Astrocyte of the cerebellum (primary cell): ENCODE measurements around the gene RMND5A.
A peak's percentile ranks its signal among the peaks of the same experiment; 100 is the strongest.
"Not testable (repeated sequence)": the region's sequence is repeated elsewhere in the genome, so short reads cannot be mapped to it uniquely, and the experiment has no call there.

Experiments
- DNase-seq: peaks from one replicate; pipeline ENCODE4 v3.0.0-alpha.2; 2011; ENCODE audit warnings: low read depth
- H3K4me3 ChIP-seq: 2 replicates; pipeline ENCODE4 v1.5.1; 2011; ENCODE audit warnings: mild to moderate bottlenecking, low read depth, low read length, moderate library complexity
- CTCF ChIP-seq: IDR thresholded peaks from 2 replicates; pipeline ENCODE4 v1.5.1; 2012; ENCODE audit warnings: low read length, low read depth, moderate library complexity, mild to moderate bottlenecking; ENCODE audit errors: missing control alignments
- in situ Hi-C: cut with HindIII; loops from 2 replicates; pipeline ENCODE4 v1.10.0; 2017; ENCODE audit warnings: low sequenced_read_pairs

Gene RMND5A

GRCh38 chr2:86720540-86721320, 639 bp downstream of the RMND5A start:
- H3K4me3 ChIP-seq: peak overlapping the region; percentile 53
- DNase-seq: not testable (repeated sequence)

GRCh38 chr2:86725706-86726105, 5.6 kb downstream of the RMND5A start:
- DNase-seq, H3K4me3 ChIP-seq, in situ Hi-C loops: not testable (repeated sequence)

More at GRCh38 chr2:86720540-86721320, 639 bp downstream of the RMND5A start:
- in situ Hi-C loops: not testable (repeated sequence)

GRCh38 chr2:86732040-86732525, 12.0 kb downstream of the RMND5A start:
- in situ Hi-C loops, H3K4me3 ChIP-seq, DNase-seq: not testable (repeated sequence)

GRCh38 chr2:86732837-86733236, 12.7 kb downstream of the RMND5A start:
- in situ Hi-C loops, DNase-seq, H3K4me3 ChIP-seq: not testable (repeated sequence)

- DNase-seq, H3K4me3 ChIP-seq, in situ Hi-C loops: not testable (repeated sequence)
Observed at GRCh38 chr2:86733528-86733927, 13.4 kb downstream of the RMND5A start.

GRCh38 chr2:86734896-86735295, 14.8 kb downstream of the RMND5A start:
- in situ Hi-C loops, H3K4me3 ChIP-seq, DNase-seq: not testable (repeated sequence)

GRCh38 chr2:86739485-86739884, 19.4 kb downstream of the RMND5A start:
- H3K4me3 ChIP-seq, in situ Hi-C loops, DNase-seq: not testable (repeated sequence)

- DNase-seq, in situ Hi-C loops, H3K4me3 ChIP-seq: not testable (repeated sequence)
Observed at GRCh38 chr2:86739889-86740288, 19.8 kb downstream of the RMND5A start.

- in situ Hi-C loops, H3K4me3 ChIP-seq, DNase-seq: not testable (repeated sequence)
Observed at GRCh38 chr2:86741889-86742498, 21.9 kb downstream of the RMND5A start.

GRCh38 chr2:86744152-86744551, 24.1 kb downstream of the RMND5A start:
- H3K4me3 ChIP-seq: no peak overlapping the region
- no peak for TF ChIP-seq CTCF
- no peak for DNase-seq
- in situ Hi-C loops: no loop called here

- in situ Hi-C loops: no loop called here
- TF ChIP-seq CTCF: no peak
- no peak for DNase-seq
Observed at GRCh38 chr2:86746939-86747338, 26.8 kb downstream of the RMND5A start.

More at GRCh38 chr2:86746939-86747338, 26.8 kb downstream of the RMND5A start:
- H3K4me3 ChIP-seq: no peak overlapping the region
